CD8-positive, alpha-beta memory T cell (primary cell): ENCODE data around the gene CCSER2. TPM values are rescaled to one million over a fixed set of nuclear protein-coding genes. Genes with fewer than 3 reads are reported as not detected.

Experiments used
- CTCF ChIA-PET: fragments of 350-600 bp; sonication (Branson Sonifier 250); formaldehyde crosslinking; loops from one replicate; lab custom pipeline; 2021; ENCODE audit warnings: antibody characterized with exemption; lab: Charles Lee
- POLR2A ChIA-PET: fragments of 350-600 bp; sonication (Branson Sonifier 250); formaldehyde crosslinking; loops from one replicate; lab custom pipeline; 2021; ENCODE audit warnings: antibody characterized with exemption; lab: Charles Lee
- DNase-seq, 5 donors: peaks; one replicate each; pipeline versions ENCODE4 v3.0.0 to v3.0.0-alpha.2; 2020 to 2022; ENCODE audit warnings: mixed read lengths in 1 of 5
- H3K27ac ChIP-seq: one replicate; pipeline ENCODE4 v1.7.0; 2013; ENCODE audit warnings: low read depth, mild to moderate bottlenecking, low read length, moderate library complexity
- H3K27me3 ChIP-seq: 2 replicates; pipeline ENCODE4 v1.7.0; 2013; ENCODE audit warnings: low read length, mild to moderate bottlenecking; ENCODE audit not compliant: insufficient read depth, poor library complexity, severe bottlenecking
- H3K36me3 ChIP-seq: 2 replicates; pipeline ENCODE4 v1.7.0; 2013; ENCODE audit warnings: mild to moderate bottlenecking, low read length, moderate library complexity; ENCODE audit not compliant: insufficient read depth
- H3K4me1 ChIP-seq: 2 replicates; pipeline ENCODE4 v1.7.0; 2013; ENCODE audit warnings: mild to moderate bottlenecking, low read length, moderate library complexity; ENCODE audit not compliant: insufficient read depth
- H3K4me3 ChIP-seq: 2 replicates; pipeline ENCODE4 v1.7.0; 2013; ENCODE audit warnings: mild to moderate bottlenecking, low read length
- H3K9me3 ChIP-seq: 2 replicates; pipeline ENCODE4 v1.7.0; 2013; ENCODE audit warnings: mild to moderate bottlenecking, low read length
- H3K27ac Mint-ChIP-seq, 8 donors: one replicate each; pipeline ENCODE4 v1.8.0; 2020 to 2021; ENCODE audit warnings: mixed read lengths in 8 of 8, mild to moderate bottlenecking in 6 of 8, inconsistent platforms in 3 of 8, moderate library complexity in 3 of 8
- H3K27me3 Mint-ChIP-seq, 2 donors: one replicate each; pipeline ENCODE4 v1.8.0; 2020 to 2021; ENCODE audit warnings: mixed read lengths in 2 of 2, mild to moderate bottlenecking in 1 of 2, moderate library complexity in 1 of 2
- H3K36me3 Mint-ChIP-seq, 3 donors: one replicate each; pipeline ENCODE4 v1.8.0; 2020 to 2021; ENCODE audit warnings: mixed read lengths in 3 of 3, inconsistent platforms in 1 of 3, mild to moderate bottlenecking in 1 of 3
- H3K4me1 Mint-ChIP-seq, 3 donors: one replicate each; pipeline ENCODE4 v1.8.0; 2020 to 2021; ENCODE audit warnings: mixed read lengths in 3 of 3, inconsistent platforms in 1 of 3, mild to moderate bottlenecking in 1 of 3
- H3K4me3 Mint-ChIP-seq, 7 donors: one replicate each; pipeline ENCODE4 v1.8.0; 2020 to 2021; ENCODE audit warnings: mixed read lengths in 7 of 7, mild to moderate bottlenecking in 6 of 7, moderate library complexity in 4 of 7, inconsistent platforms in 2 of 7
- H3K9me3 Mint-ChIP-seq, 5 donors: one replicate each; pipeline ENCODE4 v1.8.0; 2020 to 2022; ENCODE audit warnings: mixed read lengths in 5 of 5, mild to moderate bottlenecking in 3 of 5, moderate library complexity in 2 of 5, inconsistent platforms in 1 of 5
- polyA plus RNA-seq: library from polyadenylated mRNA; unstranded; fragments of 300-500 nt; fragmentation: Illumina TruSeq; gene quantifications from one replicate; pipeline ENCODE4 v1.2.3, GENCODE V29; 2021
- total RNA-seq, 2 experiments: library from RNA; stranded (reverse); gene quantifications; one replicate each; pipeline ENCODE4 v1.2.3, GENCODE V29; 2021

The CCSER2 gene
- total and polyA plus RNA-seq, 3 experiments from 2014 or later = 62.6 to 114 (median 74.5) TPM

DNA sequence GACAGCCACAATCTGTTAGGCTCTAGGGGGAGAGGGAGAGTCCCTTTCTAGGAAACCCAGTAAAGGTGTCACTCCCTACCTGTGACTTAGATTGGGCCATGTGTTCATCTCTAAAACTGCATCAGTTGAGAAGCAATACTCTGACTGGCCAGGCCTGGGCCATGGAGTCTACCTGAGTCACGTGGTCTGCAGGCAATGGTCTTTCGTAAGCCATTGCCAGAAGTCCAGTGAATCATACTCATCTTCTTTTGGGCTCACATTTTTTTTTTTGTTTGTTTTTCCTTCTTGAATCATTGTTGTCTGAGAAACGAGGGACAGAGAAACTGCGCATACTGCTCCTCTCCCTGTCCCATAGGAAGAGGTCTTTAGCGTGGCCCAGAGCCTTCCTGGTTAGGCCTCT is 215.6 kb downstream of the CCSER2 start:
- no peaks in the 10 kb centered on the region for H3K9me3 ChIP-seq
- no peaks in the 10 kb centered on the region for H3K36me3 ChIP-seq
- H3K4me1 ChIP-seq = no peaks in the 10 kb centered on the region
- Mint-ChIP-seq H3K36me3 (no peaks in the 10 kb centered on the region), H3K4me1 (peaks cover 6 to 9% (median 7%) of the 10 kb centered on the region in 3 donors), H3K27ac (no peak overlapping the region), H3K27me3 (peaks cover 19 to 37% of the 10 kb centered on the region in 2 donors), H3K9me3 (no peaks in the 10 kb centered on the region), H3K4me3 (no peak overlapping the region)
- ChIA-PET CTCF (no interaction called here), POLR2A (no interaction called here)
- DNase-seq = no peak
- H3K4me3 ChIP-seq = no peak overlapping the region
- no peaks in the 10 kb centered on the region for H3K27me3 ChIP-seq
- H3K27ac ChIP-seq = no peak overlapping the region

DNA sequence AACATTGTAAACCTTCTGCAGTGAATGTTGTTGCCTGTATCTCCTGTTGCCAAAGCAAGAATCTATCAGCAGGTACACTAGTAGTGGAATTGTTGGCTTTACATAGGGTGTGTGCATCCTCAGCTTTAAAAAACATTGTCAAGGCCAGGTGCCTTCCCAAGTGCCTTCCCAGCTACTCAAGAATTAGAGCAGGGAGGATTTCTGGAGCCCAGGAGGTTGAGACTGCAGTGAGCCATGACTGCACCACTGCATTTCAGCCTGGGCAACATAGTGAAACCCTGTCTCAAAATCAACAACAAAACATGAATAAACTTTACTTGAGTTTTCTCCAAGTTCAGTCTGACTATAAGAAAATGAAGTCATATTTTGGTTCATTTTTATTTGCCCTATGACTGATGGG is 217.3 kb downstream of the CCSER2 start:
- POLR2A ChIA-PET = no interaction called here
- H3K27ac Mint-ChIP-seq = no peak overlapping the region
- H3K9me3 Mint-ChIP-seq = no peaks in the 10 kb centered on the region

GRCh38 chr10:84546609-84547008 is 218.2 kb downstream of the CCSER2 start:
- H3K36me3 Mint-ChIP-seq = no peaks in the 10 kb centered on the region
- no peaks in the 10 kb centered on the region for H3K9me3 Mint-ChIP-seq
- H3K27me3 Mint-ChIP-seq = peaks cover 9 to 38% of the 10 kb centered on the region in 2 donors
- no peak overlapping the region for H3K4me3 Mint-ChIP-seq
- peaks cover 0 to under 1% (median 0%) of the 10 kb centered on the region in 3 donors for H3K4me1 Mint-ChIP-seq
- Histone ChIP-seq H3K27me3 (no peaks in the 10 kb centered on the region), H3K4me3 (no peak overlapping the region), H3K9me3 (no peaks in the 10 kb centered on the region), H3K36me3 (no peaks in the 10 kb centered on the region), H3K4me1 (no peaks in the 10 kb centered on the region), H3K27ac (no peak overlapping the region)
- ChIA-PET POLR2A (no interaction called here), CTCF (interaction anchor here (1.0 kb wide), 1 partner anchor 9 kb away, joined by 3 read pairs; no protein-coding TSS in a partner anchor)
- DNase-seq = no peak
- no peak overlapping the region for H3K27ac Mint-ChIP-seq

More for the DNA sequence above, 217.3 kb downstream of the CCSER2 start:
- H3K36me3 ChIP-seq = no peaks in the 10 kb centered on the region
- Mint-ChIP-seq H3K27me3 (peaks cover 14 to 42% of the 10 kb centered on the region in 2 donors), H3K4me3 (no peak overlapping the region), H3K4me1 (peaks cover 6 to 7% (median 6%) of the 10 kb centered on the region in 3 donors), H3K36me3 (no peaks in the 10 kb centered on the region)
- CTCF ChIA-PET = no interaction called here
- H3K27ac ChIP-seq = no peak overlapping the region
- no peaks in the 10 kb centered on the region for H3K4me1 ChIP-seq
- H3K4me3 ChIP-seq = no peak overlapping the region
- H3K27me3 ChIP-seq = no peaks in the 10 kb centered on the region
- H3K9me3 ChIP-seq = no peaks in the 10 kb centered on the region
- no peak for DNase-seq

GRCh38 chr10:84547616-84548015 is 219.2 kb downstream of the CCSER2 start:
- ChIA-PET CTCF (interaction anchor here (0.8 to 1.3 kb wide), 2 partner anchors 9 to 10 kb away, joined by 3 to 7 read pairs; no protein-coding TSS in a partner anchor), POLR2A (no interaction called here)
- no peak overlapping the region for H3K4me3 Mint-ChIP-seq
- H3K27me3 ChIP-seq = no peaks in the 10 kb centered on the region
- H3K27ac Mint-ChIP-seq = no peak overlapping the region
- H3K9me3 ChIP-seq = no peaks in the 10 kb centered on the region
- no peaks in the 10 kb centered on the region for H3K4me1 ChIP-seq
- no peak overlapping the region for H3K27ac ChIP-seq
- no peak for DNase-seq
- H3K4me3 ChIP-seq = no peak overlapping the region
- no peaks in the 10 kb centered on the region for H3K36me3 ChIP-seq
- no peaks in the 10 kb centered on the region for H3K4me1 Mint-ChIP-seq
- H3K9me3 Mint-ChIP-seq = no peaks in the 10 kb centered on the region
- H3K36me3 Mint-ChIP-seq = no peaks in the 10 kb centered on the region
- H3K27me3 Mint-ChIP-seq = peaks cover 5 to 30% of the 10 kb centered on the region in 2 donors

- Mint-ChIP-seq H3K4me3 (no peak overlapping the region), H3K27me3 (peaks cover 5 to 38% of the 10 kb centered on the region in 2 donors), H3K4me1 (no peaks in the 10 kb centered on the region), H3K36me3 (no peaks in the 10 kb centered on the region), H3K9me3 (no peaks in the 10 kb centered on the region), H3K27ac (no peak overlapping the region)
- H3K27me3 ChIP-seq = no peaks in the 10 kb centered on the region
- no peaks in the 10 kb centered on the region for H3K36me3 ChIP-seq
- no peaks in the 10 kb centered on the region for H3K4me1 ChIP-seq
- CTCF ChIA-PET = interaction anchor here (2.7 kb wide), 1 partner anchor 9 kb away, joined by 23 read pairs; no protein-coding TSS in a partner anchor
- no peak overlapping the region for H3K27ac ChIP-seq
- no peaks in the 10 kb centered on the region for H3K9me3 ChIP-seq
- no peak overlapping the region for H3K4me3 ChIP-seq
- no peak for DNase-seq
- POLR2A ChIA-PET = no interaction called here
These were observed 220.5 kb downstream of the CCSER2 start for GRCh38 chr10:84548869-84549268.

DNA sequence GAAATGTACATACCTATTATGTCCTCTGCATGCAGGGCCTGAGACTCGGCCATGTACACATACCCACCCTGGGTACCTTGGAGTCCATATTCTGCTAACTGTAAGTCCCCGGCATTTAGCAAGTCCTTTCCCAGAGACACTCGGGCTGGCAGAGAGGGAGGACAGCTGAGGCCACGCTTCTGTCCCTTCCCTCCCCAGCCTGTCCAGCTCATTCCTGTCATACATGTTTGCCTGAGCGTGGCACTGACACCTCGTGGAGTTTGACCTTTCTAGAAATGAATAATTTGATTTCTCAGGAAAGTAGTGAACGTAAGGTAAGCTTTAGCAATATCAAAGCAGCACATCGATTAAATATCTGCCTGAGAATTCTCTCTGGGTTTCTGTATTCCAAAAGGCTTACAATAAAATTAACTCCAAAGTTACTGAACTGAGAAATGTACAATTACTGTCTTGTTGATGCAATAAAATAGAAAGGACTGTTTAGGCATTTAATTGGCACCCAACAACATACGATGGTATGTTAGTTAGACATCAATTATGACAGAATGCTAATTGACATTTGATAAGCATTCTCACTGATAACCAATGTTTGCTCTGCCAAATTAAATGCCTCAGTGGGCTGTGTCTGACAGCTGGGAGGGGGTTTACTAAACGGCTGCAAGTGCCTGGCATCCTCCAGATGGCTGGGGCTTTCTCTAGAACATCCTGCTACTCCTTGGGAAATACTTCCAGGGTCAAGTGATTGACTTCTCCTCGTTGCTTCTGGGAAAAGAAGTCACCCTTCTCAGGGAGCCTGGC is 221.2 kb downstream of the CCSER2 start:
- H3K36me3 Mint-ChIP-seq = no peaks in the 10 kb centered on the region
- no peak overlapping the region for H3K4me3 Mint-ChIP-seq
- no peaks in the 10 kb centered on the region for H3K27me3 ChIP-seq
- POLR2A ChIA-PET = no interaction called here
- H3K9me3 Mint-ChIP-seq = no peaks in the 10 kb centered on the region
- no peak overlapping the region for H3K27ac Mint-ChIP-seq
- H3K27ac ChIP-seq = no peak overlapping the region
- H3K4me1 ChIP-seq = no peaks in the 10 kb centered on the region
- no peaks in the 10 kb centered on the region for H3K4me1 Mint-ChIP-seq
- H3K9me3 ChIP-seq = no peaks in the 10 kb centered on the region
- H3K27me3 Mint-ChIP-seq = peaks cover 1 to 34% of the 10 kb centered on the region in 2 donors
- DNase-seq = no peak
- H3K36me3 ChIP-seq = no peaks in the 10 kb centered on the region
- no peak overlapping the region for H3K4me3 ChIP-seq
- CTCF ChIA-PET = interaction anchor here (0.8 to 2.7 kb wide), 2 partner anchors 9 to 199 kb away, joined by 3 to 23 read pairs; no protein-coding TSS in a partner anchor

- CTCF ChIA-PET = interaction anchor here (1.0 to 2.7 kb wide), 4 partner anchors 11 to 286 kb away, joined by 3 to 23 read pairs (median 5); no protein-coding TSS in a partner anchor
- POLR2A ChIA-PET = no interaction called here
- H3K36me3 ChIP-seq = no peaks in the 10 kb centered on the region
These were observed 222.5 kb downstream of the CCSER2 start for GRCh38 chr10:84550756-84551436.

More at GRCh38 chr10:84550756-84551436, 222.5 kb downstream of the CCSER2 start:
- no peak for DNase-seq
- no peaks in the 10 kb centered on the region for H3K4me1 Mint-ChIP-seq
- H3K27ac Mint-ChIP-seq = no peak overlapping the region
- Histone ChIP-seq H3K4me1 (no peaks in the 10 kb centered on the region), H3K27me3 (no peaks in the 10 kb centered on the region), H3K9me3 (no peaks in the 10 kb centered on the region), H3K4me3 (no peak overlapping the region), H3K27ac (no peak overlapping the region)
- no peaks in the 10 kb centered on the region for H3K9me3 Mint-ChIP-seq
- no peak overlapping the region for H3K4me3 Mint-ChIP-seq
- peaks cover 1 to 34% of the 10 kb centered on the region in 2 donors for H3K27me3 Mint-ChIP-seq
- no peaks in the 10 kb centered on the region for H3K36me3 Mint-ChIP-seq
